Karpas-422 (cell line): ENCODE results near the gene PHYKPL. TPM values are rescaled to one million over a fixed set of nuclear protein-coding genes. Genes with fewer than 3 reads are reported as not detected.
A peak's percentile ranks its signal among the peaks of the same experiment; 100 is the strongest.
"Not testable (repeated sequence)": the region's sequence is repeated elsewhere in the genome, so short reads cannot be mapped to it uniquely, and the experiment has no call there.

Source experiments
- DNase-seq: peaks from one replicate; pipeline ENCODE4 v3.0.0-alpha.2; 2015
- H2AFZ ChIP-seq: fragments of 200-600 bp; sonication (generic); 2 replicates; pipeline ENCODE4 v1.6.1; 2014; ENCODE audit warnings: antibody characterized with exemption, low read length, mixed read lengths
- H3K27ac ChIP-seq: fragments of 200-600 bp; sonication (generic); 2 replicates; pipeline ENCODE4 v1.5.1; 2014; ENCODE audit warnings: mild to moderate bottlenecking, low read length, moderate library complexity
- H3K27me3 ChIP-seq: fragments of 200-600 bp; sonication (generic); 2 replicates; pipeline ENCODE4 v1.6.1; 2014; ENCODE audit warnings: low read length, mixed read lengths
- H3K36me3 ChIP-seq: fragments of 200-600 bp; sonication (generic); 2 replicates; pipeline ENCODE4 v1.6.1; 2014; ENCODE audit warnings: low read length, mixed read lengths; ENCODE audit not compliant: insufficient read depth
- H3K4me1 ChIP-seq: fragments of 200-600 bp; sonication (generic); 2 replicates; pipeline ENCODE4 v1.6.1; 2014; ENCODE audit warnings: mild to moderate bottlenecking, low read length, mixed read lengths
- H3K4me2 ChIP-seq: fragments of 200-600 bp; sonication (generic); 2 replicates; pipeline ENCODE4 v1.6.1; 2014; ENCODE audit warnings: low read length, low read depth, mild to moderate bottlenecking; ENCODE audit not compliant: poor library complexity, severe bottlenecking
- H3K4me3 ChIP-seq: fragments of 200-600 bp; sonication (generic); 2 replicates; pipeline ENCODE4 v1.5.1; 2014; ENCODE audit warnings: mild to moderate bottlenecking, antibody characterized with exemption, low read length, mixed read lengths
- H3K79me2 ChIP-seq: fragments of 200-600 bp; sonication (generic); 2 replicates; pipeline ENCODE4 v1.6.1; 2014; ENCODE audit warnings: mild to moderate bottlenecking, low read length, mixed read lengths
- H3K9ac ChIP-seq: fragments of 200-600 bp; sonication (generic); 2 replicates; pipeline ENCODE4 v1.6.0; 2014; ENCODE audit warnings: low read length
- H3K9me2 ChIP-seq: fragments of 200-600 bp; sonication (generic), shearing (Covaris generic); replicated peaks from 2 replicates; pipeline ENCODE4 v1.6.0; 2014; ENCODE audit warnings: mild to moderate bottlenecking, low read length, moderate library complexity; ENCODE audit not compliant: insufficient read depth
- H3K9me3 ChIP-seq: fragments of 300-700, 200-600 bp; sonication (generic); 2 replicates; pipeline ENCODE4 v1.6.1; 2014; ENCODE audit warnings: low read length, mixed read lengths
- H4K20me1 ChIP-seq: fragments of 200-600 bp; sonication (generic); 2 replicates; pipeline ENCODE4 v1.6.1; 2014; ENCODE audit warnings: mild to moderate bottlenecking, antibody characterized with exemption, low read length, low read depth; ENCODE audit not compliant: insufficient read depth
- total RNA-seq: library from RNA; depleted of rRNA; stranded (reverse); fragments of >200 nt; shearing (Covaris generic); gene quantifications from 2 replicates; pipeline ENCODE4 v1.2.3, GENCODE V29; 2014; ENCODE audit warnings: low replicate concordance

Gene PHYKPL
- total RNA-seq, 1 experiment from 2014 or later: 116 TPM

GRCh38 chr5:178198151-178198550 lies 34.5 kb downstream of the PHYKPL start:
- not testable (repeated sequence) for H3K27ac ChIP-seq, H3K9me2 ChIP-seq, H3K9me3 ChIP-seq, H3K9ac ChIP-seq, DNase-seq, H3K4me3 ChIP-seq, H3K79me2 ChIP-seq, H3K27me3 ChIP-seq, H3K4me2 ChIP-seq, H2AFZ ChIP-seq, H3K4me1 ChIP-seq, H4K20me1 ChIP-seq, H3K36me3 ChIP-seq

- Histone ChIP-seq H2AFZ (no peak overlapping the region), H3K9me3 (no peaks in the 10 kb centered on the region), H3K9me2 (no peaks in the 10 kb centered on the region), H3K27ac (no peak overlapping the region), H3K27me3 (no peaks in the 10 kb centered on the region), H3K4me3 (no peak overlapping the region), H3K4me1 (0 out of 2 replicates have a peak, but pooled peaks cover 3% of the 10 kb centered on the region), H3K79me2 (no peaks in the 10 kb centered on the region), H3K4me2 (no peak overlapping the region), H4K20me1 (no peaks in the 10 kb centered on the region), H3K36me3 (no peaks in the 10 kb centered on the region), H3K9ac (no peak overlapping the region)
- DNase-seq: peak; percentile 63
These were observed 35.6 kb downstream of the PHYKPL start for GRCh38 chr5:178196986-178197385.

- Histone ChIP-seq H3K79me2 (no peaks in the 10 kb centered on the region), H3K27me3 (no peaks in the 10 kb centered on the region), H3K9me3 (no peaks in the 10 kb centered on the region), H3K27ac (no peak overlapping the region), H3K36me3 (no peaks in the 10 kb centered on the region), H3K9me2 (no peaks in the 10 kb centered on the region), H2AFZ (no peak overlapping the region), H3K9ac (no peak overlapping the region), H3K4me3 (no peak overlapping the region), H3K4me1 (0 out of 2 replicates have a peak, but pooled peaks cover 3% of the 10 kb centered on the region), H4K20me1 (no peaks in the 10 kb centered on the region), H3K4me2 (no peak overlapping the region)
- no peak for DNase-seq
These were observed 36.3 kb downstream of the PHYKPL start for GRCh38 chr5:178196281-178196812.

GRCh38 chr5:178194026-178194425 lies 38.6 kb downstream of the PHYKPL start:
- DNase-seq: no peak
- H4K20me1 ChIP-seq: no peaks in the 10 kb centered on the region
- H3K9ac ChIP-seq: no peak overlapping the region
- no peak overlapping the region for H3K4me2 ChIP-seq
- no peaks in the 10 kb centered on the region for H3K27me3 ChIP-seq
- no peaks in the 10 kb centered on the region for H3K9me3 ChIP-seq
- H3K4me3 ChIP-seq: no peak overlapping the region
- no peaks in the 10 kb centered on the region for H3K36me3 ChIP-seq
- 0 out of 2 replicates have a peak, but pooled peaks cover 3% of the 10 kb centered on the region for H3K4me1 ChIP-seq
- H3K79me2 ChIP-seq: no peaks in the 10 kb centered on the region
- H3K9me2 ChIP-seq: no peaks in the 10 kb centered on the region
- no peak overlapping the region for H2AFZ ChIP-seq
- no peak overlapping the region for H3K27ac ChIP-seq

- no peaks in the 10 kb centered on the region for H3K36me3 ChIP-seq
- no peak overlapping the region for H3K9ac ChIP-seq
- H3K9me2 ChIP-seq: no peaks in the 10 kb centered on the region
- H3K4me2 ChIP-seq: no peak overlapping the region
- H3K27ac ChIP-seq: no peak overlapping the region
- H3K79me2 ChIP-seq: no peaks in the 10 kb centered on the region
- no peaks in the 10 kb centered on the region for H3K9me3 ChIP-seq
- no peak for DNase-seq
- H3K4me3 ChIP-seq: no peak overlapping the region
- no peaks in the 10 kb centered on the region for H3K27me3 ChIP-seq
- H3K4me1 ChIP-seq: 0 out of 2 replicates have a peak, but pooled peaks cover 3% of the 10 kb centered on the region
- no peak overlapping the region for H2AFZ ChIP-seq
- H4K20me1 ChIP-seq: no peaks in the 10 kb centered on the region
These were observed 39.3 kb downstream of the PHYKPL start for GRCh38 chr5:178193251-178193809.

- H3K4me3 ChIP-seq: no peak overlapping the region
- H4K20me1 ChIP-seq: no peaks in the 10 kb centered on the region
- no peak overlapping the region for H3K9ac ChIP-seq
- H3K36me3 ChIP-seq: no peaks in the 10 kb centered on the region
- H3K9me3 ChIP-seq: no peaks in the 10 kb centered on the region
- no peaks in the 10 kb centered on the region for H3K79me2 ChIP-seq
- no peak overlapping the region for H3K4me2 ChIP-seq
- no peak overlapping the region for H3K27ac ChIP-seq
- H3K4me1 ChIP-seq: 0 out of 2 replicates have a peak, but pooled peaks cover 3% of the 10 kb centered on the region
- DNase-seq: no peak
- no peak overlapping the region for H2AFZ ChIP-seq
- no peaks in the 10 kb centered on the region for H3K27me3 ChIP-seq
- no peaks in the 10 kb centered on the region for H3K9me2 ChIP-seq
These were observed 39.8 kb downstream of the PHYKPL start for GRCh38 chr5:178192787-178193186.

- H3K9me3 ChIP-seq: no peaks in the 10 kb centered on the region
- no peaks in the 10 kb centered on the region for H4K20me1 ChIP-seq
- H3K27ac ChIP-seq: no peak overlapping the region
- DNase-seq: no peak
- no peak overlapping the region for H3K4me2 ChIP-seq
- H3K4me3 ChIP-seq: no peak overlapping the region
- H3K9me2 ChIP-seq: no peaks in the 10 kb centered on the region
- H3K9ac ChIP-seq: no peak overlapping the region
- no peaks in the 10 kb centered on the region for H3K27me3 ChIP-seq
- no peaks in the 10 kb centered on the region for H3K79me2 ChIP-seq
- no peak overlapping the region for H2AFZ ChIP-seq
- H3K4me1 ChIP-seq: 0 out of 2 replicates have a peak, but pooled peaks cover 3% of the 10 kb centered on the region
- H3K36me3 ChIP-seq: no peaks in the 10 kb centered on the region
These were observed 40.4 kb downstream of the PHYKPL start for GRCh38 chr5:178192244-178192643.

- no peaks in the 10 kb centered on the region for H3K9me2 ChIP-seq
- H4K20me1 ChIP-seq: no peaks in the 10 kb centered on the region
- no peak overlapping the region for H3K9ac ChIP-seq
- no peak overlapping the region for H2AFZ ChIP-seq
- no peak overlapping the region for H3K4me3 ChIP-seq
- no peak for DNase-seq
- no peaks in the 10 kb centered on the region for H3K27me3 ChIP-seq
- H3K4me2 ChIP-seq: no peak overlapping the region
- no peaks in the 10 kb centered on the region for H3K9me3 ChIP-seq
- H3K27ac ChIP-seq: no peak overlapping the region
- H3K79me2 ChIP-seq: no peaks in the 10 kb centered on the region
- 0 out of 2 replicates have a peak, but pooled peaks cover 3% of the 10 kb centered on the region for H3K4me1 ChIP-seq
- no peaks in the 10 kb centered on the region for H3K36me3 ChIP-seq
These were observed 40.9 kb downstream of the PHYKPL start for GRCh38 chr5:178191661-178192060.
